Lower leg skin (tissue), 4 donors: ENCODE data around the gene HMCN2. TPM values are rescaled to one million over a fixed set of nuclear protein-coding genes. Genes with fewer than 3 reads are reported as not detected.

Source experiments
- DNase-seq, 2 donors: peaks; one replicate each; pipeline ENCODE4 v3.0.0-alpha.2; 2019; ENCODE audit warnings: low spot score in 2 of 2
- H3K4me3 ChIP-seq: fragments of 200-600 bp; sonication (generic); 2 replicates; pipeline ENCODE4 v1.5.1; 2017; ENCODE audit warnings: mild to moderate bottlenecking, low read depth; ENCODE audit not compliant: poor library complexity, severe bottlenecking
- POLR2A ChIP-seq, 2 donors: fragments of 450-650 bp; IDR thresholded peaks; one replicate each; pipeline ENCODE4 v1.6.1; 2016 to 2017; ENCODE audit warnings: antibody characterized with exemption in 2 of 2, mild to moderate bottlenecking in 1 of 2, moderate library complexity in 1 of 2
- WGBS, 2 donors: methylation state at CpG; one replicate each; pipeline ENCODE4 v1.1.5; 2018; 5-methylcytosine and 5-hydroxymethylcytosine counted together
- intact Hi-C: fragments of 100-400 bp; cut with DNase I; formaldehyde crosslinking; loops from one replicate; pipeline ENCODE4 v1.15.0; 2023; ENCODE audit warnings: low total_unique reads
- total RNA-seq, 4 donors: library from RNA; depleted of rRNA; stranded (reverse); fragments of >200 nt; gene quantifications; one replicate each; pipeline ENCODE4 v1.1.0, GENCODE V29; 2016
- TF ChIP-seq, protein P1 (sequence below), 3 donors: fragments of 450-650 bp; IDR thresholded peaks; one replicate each; pipeline ENCODE4 v1.5.1; 2016; ENCODE audit warnings: antibody characterized with exemption in 3 of 3, mild to moderate bottlenecking in 3 of 3, moderate library complexity in 2 of 3

The HMCN2 gene
- total RNA-seq, 4 donors from 2014 or later: 1.9 to 4.3 (median 3.0) TPM

DNA sequence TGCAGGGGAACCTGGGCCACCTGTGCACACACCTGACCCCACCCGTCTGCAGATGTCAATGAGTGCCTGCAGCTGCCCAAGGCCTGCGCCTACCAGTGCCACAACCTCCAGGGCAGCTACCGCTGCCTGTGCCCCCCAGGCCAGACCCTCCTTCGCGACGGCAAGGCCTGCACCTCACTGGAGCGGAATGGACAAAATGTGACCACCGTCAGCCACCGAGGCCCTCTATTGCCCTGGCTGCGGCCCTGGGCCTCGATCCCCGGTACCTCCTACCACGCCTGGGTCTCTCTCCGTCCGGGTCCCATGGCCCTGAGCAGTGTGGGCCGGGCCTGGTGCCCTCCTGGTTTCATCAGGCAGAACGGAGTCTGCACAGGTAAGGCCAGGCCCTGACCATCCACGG, 164.7 kb downstream of the HMCN2 start:
- WGBS, 2 donors: 89 to 90% methylated on average over 7 to 18 of the region's 18 CpGs
- H3K4me3 ChIP-seq: no peak overlapping the region
- intact Hi-C loops: no loop called here
- no peak for TF ChIP-seq POLR2A (IDR thresholded peaks at IDR 0.05)
- TF ChIP-seq, protein P1, sequence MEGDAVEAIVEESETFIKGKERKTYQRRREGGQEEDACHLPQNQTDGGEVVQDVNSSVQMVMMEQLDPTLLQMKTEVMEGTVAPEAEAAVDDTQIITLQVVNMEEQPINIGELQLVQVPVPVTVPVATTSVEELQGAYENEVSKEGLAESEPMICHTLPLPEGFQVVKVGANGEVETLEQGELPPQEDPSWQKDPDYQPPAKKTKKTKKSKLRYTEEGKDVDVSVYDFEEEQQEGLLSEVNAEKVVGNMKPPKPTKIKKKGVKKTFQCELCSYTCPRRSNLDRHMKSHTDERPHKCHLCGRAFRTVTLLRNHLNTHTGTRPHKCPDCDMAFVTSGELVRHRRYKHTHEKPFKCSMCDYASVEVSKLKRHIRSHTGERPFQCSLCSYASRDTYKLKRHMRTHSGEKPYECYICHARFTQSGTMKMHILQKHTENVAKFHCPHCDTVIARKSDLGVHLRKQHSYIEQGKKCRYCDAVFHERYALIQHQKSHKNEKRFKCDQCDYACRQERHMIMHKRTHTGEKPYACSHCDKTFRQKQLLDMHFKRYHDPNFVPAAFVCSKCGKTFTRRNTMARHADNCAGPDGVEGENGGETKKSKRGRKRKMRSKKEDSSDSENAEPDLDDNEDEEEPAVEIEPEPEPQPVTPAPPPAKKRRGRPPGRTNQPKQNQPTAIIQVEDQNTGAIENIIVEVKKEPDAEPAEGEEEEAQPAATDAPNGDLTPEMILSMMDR (IDR thresholded peaks at IDR 0.05): no peak
- DNase-seq: peak in 1 of 2 donors; percentile 82

DNA sequence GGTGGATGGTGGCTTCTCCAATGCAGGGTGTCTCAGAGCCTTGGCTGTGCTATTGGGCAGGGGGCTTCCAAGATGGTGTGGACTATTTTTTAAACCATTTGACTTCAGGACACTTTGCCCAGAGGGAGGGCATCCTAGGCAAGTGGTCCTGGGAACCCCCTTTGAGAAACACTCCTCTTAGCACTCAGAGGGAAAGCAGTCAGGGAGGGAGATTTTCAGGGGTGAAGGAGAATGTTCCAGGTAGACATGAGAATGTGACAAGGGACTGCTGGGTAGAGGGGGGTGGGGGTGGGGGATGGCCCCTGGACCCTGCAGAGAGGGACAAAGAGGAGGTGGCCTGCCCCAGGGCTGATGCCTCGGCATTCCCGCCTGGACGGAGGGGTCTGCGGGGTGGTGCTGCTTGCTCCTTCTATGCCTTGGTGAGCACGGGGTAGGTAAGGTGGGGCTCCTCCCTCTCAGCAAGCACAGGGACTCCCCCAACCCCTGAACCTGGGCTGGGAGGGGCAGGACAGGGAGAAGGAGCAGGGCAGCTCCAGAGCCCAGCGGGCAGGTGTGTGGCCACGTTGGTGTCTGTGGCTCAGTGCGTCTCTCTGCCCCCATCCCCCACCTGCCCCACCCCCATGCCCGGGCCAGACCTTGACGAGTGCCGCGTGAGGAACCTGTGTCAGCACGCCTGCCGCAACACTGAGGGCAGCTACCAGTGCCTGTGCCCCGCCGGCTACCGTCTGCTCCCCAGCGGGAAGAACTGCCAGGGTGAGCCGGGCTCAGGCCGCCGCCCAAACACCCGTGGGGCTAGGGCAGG, 165.4 kb downstream of the HMCN2 start:
- TF ChIP-seq POLR2A (IDR thresholded peaks at IDR 0.05): no peak
- WGBS, 2 donors: 52 to 93% methylated on average over 7 to 22 of the region's 22 CpGs
- DNase-seq: no peak
- H3K4me3 ChIP-seq: no peak overlapping the region
- intact Hi-C loops: no loop called here

DNA sequence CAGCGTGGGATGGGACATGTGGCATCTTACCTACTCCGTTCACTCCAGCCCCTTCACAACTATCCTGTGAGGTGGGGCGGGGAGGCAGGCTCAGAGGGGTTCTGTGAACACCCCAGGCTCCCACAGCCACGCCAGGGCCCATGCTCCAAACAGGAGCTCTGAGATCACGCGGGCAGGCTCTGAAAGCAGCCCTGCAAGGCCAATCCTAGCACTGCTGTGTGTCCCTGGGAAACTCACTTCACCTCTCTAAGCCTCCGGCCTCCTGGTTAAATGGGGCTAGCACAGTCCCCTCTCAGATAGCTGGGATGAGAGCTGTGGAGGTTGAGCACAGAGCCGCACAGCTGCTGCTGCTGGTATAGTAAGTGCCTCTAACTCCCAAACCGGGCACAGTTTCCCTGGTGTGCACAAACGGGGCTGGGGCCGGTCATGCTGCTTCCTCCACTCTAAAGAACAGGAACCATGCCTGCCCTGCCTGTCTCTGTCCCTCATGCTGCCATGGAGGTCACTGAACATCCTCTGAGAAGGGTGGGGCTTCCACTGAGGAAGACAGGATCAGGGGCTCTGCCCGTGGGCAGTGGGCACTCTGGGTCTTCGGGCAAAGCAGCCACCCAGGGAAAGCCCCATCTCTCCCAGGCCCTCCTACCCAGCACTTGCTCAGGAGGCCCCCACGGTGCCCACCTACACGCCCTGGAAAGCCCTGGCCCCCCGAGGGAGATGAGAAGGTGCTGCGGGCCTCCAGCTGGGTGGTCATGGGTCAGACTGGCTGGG, 166.2 kb downstream of the HMCN2 start:
- DNase-seq: no peak
- no peak overlapping the region for H3K4me3 ChIP-seq
- intact Hi-C loops: no loop called here
- TF ChIP-seq POLR2A (IDR thresholded peaks at IDR 0.05): no peak
- TF ChIP-seq, protein P1 (IDR thresholded peaks at IDR 0.05): no peak
- WGBS, 2 donors: 55 to 64% methylated on average over 12 to 17 of the region's 17 CpGs

DNA sequence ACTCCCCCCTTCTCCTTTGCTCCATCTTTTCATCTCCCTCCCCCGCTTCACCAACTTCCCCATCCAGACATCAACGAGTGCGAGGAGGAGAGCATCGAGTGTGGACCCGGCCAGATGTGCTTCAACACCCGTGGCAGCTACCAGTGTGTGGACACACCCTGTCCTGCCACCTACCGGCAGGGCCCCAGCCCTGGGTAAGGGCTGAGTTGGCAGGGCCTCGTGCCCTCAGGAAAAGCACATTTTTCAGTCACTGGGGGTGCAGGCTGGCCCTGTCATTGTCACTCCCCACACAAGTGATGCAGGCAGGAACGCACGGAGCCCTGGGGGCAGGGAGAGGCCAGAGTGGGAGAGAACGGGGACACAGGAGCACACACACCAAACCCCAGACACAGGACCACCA, 166.8 kb downstream of the HMCN2 start:
- TF ChIP-seq POLR2A (IDR thresholded peaks at IDR 0.05): no peak
- TF ChIP-seq, protein P1 (IDR thresholded peaks at IDR 0.05): no peak
- WGBS, 2 donors: 30 to 35% methylated on average over 11 of the region's 11 CpGs
- intact Hi-C loops: no loop called here
- no peak overlapping the region for H3K4me3 ChIP-seq
- DNase-seq: no peak

DNA sequence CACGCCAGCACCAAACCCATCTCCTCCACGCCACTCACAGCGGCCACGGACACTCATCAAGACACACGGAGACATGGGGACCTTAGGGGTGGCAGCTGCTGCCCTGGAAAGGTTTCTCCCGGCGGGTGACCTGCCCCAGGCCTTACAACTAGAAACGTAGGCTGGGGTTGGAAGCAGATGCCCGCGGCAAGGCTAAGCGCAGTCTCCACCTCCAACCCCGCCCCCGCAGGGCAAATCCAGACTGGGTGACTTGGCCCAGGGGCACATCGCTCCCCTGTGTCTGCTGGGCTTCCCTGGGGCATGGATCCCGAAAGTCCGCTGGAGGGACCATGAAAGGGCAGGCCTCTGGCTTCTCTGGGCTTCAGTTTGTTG, 167.2 kb downstream of the HMCN2 start:
- intact Hi-C loops: no loop called here
- no peak for DNase-seq
- TF ChIP-seq, protein P1 (IDR thresholded peaks at IDR 0.05): no peak
- TF ChIP-seq POLR2A (IDR thresholded peaks at IDR 0.05): no peak
- H3K4me3 ChIP-seq: no peak overlapping the region
- 56 to 63% methylated on average over 10 to 16 of the region's 16 CpGs for WGBS, 2 donors

DNA sequence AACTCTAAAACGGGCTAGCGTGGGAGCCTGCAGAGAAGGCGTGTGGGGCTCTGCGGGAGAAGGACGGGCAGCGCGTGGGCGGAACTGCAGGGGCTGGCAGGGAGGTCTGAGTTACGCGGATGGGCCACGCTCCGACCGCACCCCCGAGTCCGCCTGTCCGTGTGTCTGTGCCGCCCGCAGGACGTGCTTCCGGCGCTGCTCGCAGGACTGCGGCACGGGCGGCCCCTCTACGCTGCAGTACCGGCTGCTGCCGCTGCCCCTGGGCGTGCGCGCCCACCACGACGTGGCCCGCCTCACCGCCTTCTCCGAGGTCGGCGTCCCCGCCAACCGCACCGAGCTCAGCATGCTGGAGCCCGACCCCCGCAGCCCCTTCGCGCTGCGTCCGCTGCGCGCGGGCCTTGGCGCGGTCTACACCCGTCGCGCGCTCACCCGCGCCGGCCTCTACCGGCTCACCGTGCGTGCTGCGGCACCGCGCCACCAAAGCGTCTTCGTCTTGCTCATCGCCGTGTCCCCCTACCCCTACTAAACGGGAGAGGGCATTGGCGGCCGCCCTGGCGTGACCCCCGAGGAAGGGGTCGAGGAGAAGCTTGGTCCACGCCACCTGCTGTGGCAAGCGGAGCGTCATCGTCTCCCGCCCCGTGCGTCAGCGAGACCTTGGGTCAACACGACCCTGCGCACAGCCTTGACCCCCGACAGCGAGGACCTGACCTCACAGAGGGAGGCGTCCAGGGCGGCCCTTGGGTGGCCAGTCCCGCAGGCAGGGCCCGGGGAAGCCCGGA, 167.8 kb downstream of the HMCN2 start:
- DNase-seq: no peak
- intact Hi-C loops: no loop called here
- H3K4me3 ChIP-seq: no peak overlapping the region
- WGBS, 2 donors: 14 to 17% methylated on average over 46 to 82 of the region's 92 CpGs
- TF ChIP-seq, protein P1 (IDR thresholded peaks at IDR 0.05): no peak
- no peak for TF ChIP-seq POLR2A (IDR thresholded peaks at IDR 0.05)
